Erythroblast (primary cell): ENCODE measurements around the gene PCNT.
"Not testable (repeated sequence)": the region's sequence is repeated elsewhere in the genome, so short reads cannot be mapped to it uniquely, and the experiment has no call there.

Experiments used
- DNase-seq, 2 experiments: peaks; one replicate each; lab custom pipeline; 2025; lab: John Stamatoyannopoulos, UW
- GATA1 ChIP-seq: IDR thresholded peaks from 2 replicates; pipeline ENCODE4 v1.6.1; 2011; ENCODE audit warnings: low read depth, mild to moderate bottlenecking, control low read depth, low read length, moderate library complexity
- POLR2A ChIP-seq: IDR thresholded peaks from 2 replicates; pipeline ENCODE4 v1.6.1; 2011; ENCODE audit warnings: mild to moderate bottlenecking, low read length

Gene PCNT

GRCh38 chr21:46369520-46370235, 45.7 kb downstream of the PCNT start:
- TF ChIP-seq GATA1 (no peak), POLR2A (no peak)
- no peak for DNase-seq

GRCh38 chr21:46371204-46372013, 47.5 kb downstream of the PCNT start:
- DNase-seq, result no peak

GRCh38 chr21:46372014-46372485, 48.1 kb downstream of the PCNT start:
- no peak for DNase-seq
- TF ChIP-seq GATA1, result no peak
- no peak for TF ChIP-seq POLR2A

More at GRCh38 chr21:46371204-46372013, 47.5 kb downstream of the PCNT start:
- TF ChIP-seq POLR2A (no peak), GATA1 (no peak)

DNA sequence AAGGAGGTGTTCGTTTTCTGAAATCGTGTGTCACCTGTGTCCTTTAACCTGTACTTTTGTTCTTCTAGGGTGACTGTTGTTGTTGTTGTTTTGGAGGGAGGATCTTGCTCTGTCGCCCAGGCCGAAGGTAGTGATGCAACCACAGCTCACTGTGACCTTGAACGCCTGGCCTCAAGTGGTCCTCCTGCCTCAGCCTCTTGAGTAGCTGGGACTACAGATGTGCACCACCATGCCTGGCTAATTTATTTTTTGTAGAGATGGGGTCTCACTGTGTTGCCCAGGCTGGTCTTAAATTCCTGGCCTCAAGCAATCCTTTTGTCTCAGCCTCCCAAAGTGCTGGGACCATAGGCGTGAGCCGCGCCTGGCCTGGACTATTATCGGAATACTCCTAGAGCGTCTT, 49.0 kb downstream of the PCNT start:
- not testable (repeated sequence) for DNase-seq

GRCh38 chr21:46374761-46375389, 50.9 kb downstream of the PCNT start:
- TF ChIP-seq POLR2A (no peak), GATA1 (no peak)
- no peak for DNase-seq

- no peak for TF ChIP-seq POLR2A
- TF ChIP-seq GATA1, result no peak
- DNase-seq, result no peak
Observed at GRCh38 chr21:46375560-46376230, 51.7 kb downstream of the PCNT start.

- no peak for DNase-seq
- no peak for TF ChIP-seq POLR2A
- TF ChIP-seq GATA1, result no peak
Observed at GRCh38 chr21:46376231-46376628, 52.3 kb downstream of the PCNT start.

- no peak for DNase-seq
- no peak for TF ChIP-seq POLR2A
- no peak for TF ChIP-seq GATA1
Observed at GRCh38 chr21:46376856-46377453, 53.0 kb downstream of the PCNT start.

DNA sequence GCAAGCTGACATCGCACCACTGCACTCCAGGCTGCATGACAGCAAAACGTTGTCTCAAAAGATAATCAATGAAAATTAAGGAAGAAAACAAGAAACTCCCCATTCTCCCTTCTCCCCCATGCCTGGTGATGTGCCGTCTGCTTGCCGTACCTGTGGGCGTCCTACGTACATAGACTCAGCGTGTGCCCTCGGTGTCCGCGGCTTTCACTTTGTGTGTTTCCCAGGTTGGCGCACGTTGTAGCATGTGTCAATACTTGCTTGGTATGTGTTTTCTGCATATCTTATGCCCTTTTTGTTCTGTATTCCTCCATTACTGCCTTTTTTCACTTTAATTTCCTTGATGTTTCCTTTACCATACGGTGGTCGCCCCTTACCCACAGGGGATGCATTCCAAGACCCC, 53.8 kb downstream of the PCNT start:
- TF ChIP-seq POLR2A (no peak), GATA1 (no peak)
- no peak for DNase-seq

DNA sequence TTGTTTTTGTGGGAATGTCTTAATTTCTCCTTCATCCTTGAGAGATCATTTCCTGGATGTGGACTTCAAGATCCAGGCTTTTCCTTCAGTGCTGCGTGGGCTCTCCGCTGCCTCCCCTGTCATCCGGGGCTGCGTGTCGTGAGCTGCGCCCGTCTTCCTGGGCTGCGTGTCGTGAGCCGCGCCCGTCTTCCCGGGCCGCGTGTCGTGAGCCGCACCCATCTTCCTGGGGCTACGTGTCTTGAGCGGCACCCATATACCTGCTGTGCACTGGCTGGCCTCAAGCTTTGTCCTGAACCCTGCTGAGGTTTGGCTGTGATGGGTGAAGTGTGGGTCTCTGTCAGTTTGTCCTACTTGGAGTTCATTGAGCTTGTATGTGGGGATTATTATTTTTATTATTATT, 55.1 kb downstream of the PCNT start:
- no peak for DNase-seq
- TF ChIP-seq POLR2A (no peak), GATA1 (no peak)

DNA sequence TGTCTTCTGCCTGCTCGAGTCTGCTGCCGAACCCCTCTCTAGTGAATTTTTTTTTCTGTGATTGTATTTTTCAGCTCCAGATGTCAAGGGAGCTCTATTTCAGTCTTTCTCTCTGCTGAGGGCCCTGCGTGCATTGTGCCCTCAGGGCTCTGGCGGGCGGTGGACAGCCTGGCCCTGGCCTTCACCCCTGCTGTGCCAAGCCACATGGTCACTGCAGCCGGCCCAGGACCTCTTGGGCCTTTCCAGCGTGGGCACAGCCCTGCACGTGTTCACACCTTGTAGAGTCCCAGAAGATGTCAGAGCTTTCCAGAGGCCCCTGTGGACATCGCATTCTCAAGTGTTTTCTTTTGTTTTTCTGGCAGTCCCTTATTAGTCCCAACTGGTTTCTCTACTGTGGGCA, 55.7 kb downstream of the PCNT start:
- TF ChIP-seq GATA1 (no peak), POLR2A (no peak)
- DNase-seq, result no peak

- no peak for TF ChIP-seq GATA1
- no peak for TF ChIP-seq POLR2A
- no peak for DNase-seq
Observed at GRCh38 chr21:46381541-46381940, 57.6 kb downstream of the PCNT start.

DNA sequence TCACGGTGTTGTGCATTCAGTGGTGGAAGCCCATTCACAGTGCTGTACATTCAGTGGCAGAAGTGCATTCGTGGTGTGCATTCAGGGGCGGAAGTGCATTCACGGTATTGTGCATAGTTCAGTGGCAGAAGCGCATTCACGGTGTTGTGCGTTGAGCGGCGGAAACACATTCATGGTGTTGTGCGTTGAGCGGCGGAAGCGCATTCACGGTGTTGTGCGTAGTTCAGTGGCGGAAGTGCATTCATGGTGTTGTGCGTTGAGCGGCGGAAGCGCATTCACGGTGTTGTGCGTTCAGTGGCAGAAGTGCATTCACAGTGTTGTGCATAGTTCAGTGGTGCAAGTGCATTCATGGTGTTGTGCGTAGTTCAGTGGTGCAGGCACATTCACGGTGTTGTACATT, 60.6 kb downstream of the PCNT start:
- no peak for DNase-seq
- TF ChIP-seq GATA1, result no peak
